HG02588 (cell line): ENCODE data around the gene KY.

Experiments used
- ATAC-seq: cut with Tn5 transposase; IDR thresholded peaks from one replicate; pipeline ENCODE4 v1.9.1; 2021; ENCODE audit warnings: mild to moderate bottlenecking, moderate library complexity; ENCODE audit not compliant: unreplicated experiment

The KY gene

DNA sequence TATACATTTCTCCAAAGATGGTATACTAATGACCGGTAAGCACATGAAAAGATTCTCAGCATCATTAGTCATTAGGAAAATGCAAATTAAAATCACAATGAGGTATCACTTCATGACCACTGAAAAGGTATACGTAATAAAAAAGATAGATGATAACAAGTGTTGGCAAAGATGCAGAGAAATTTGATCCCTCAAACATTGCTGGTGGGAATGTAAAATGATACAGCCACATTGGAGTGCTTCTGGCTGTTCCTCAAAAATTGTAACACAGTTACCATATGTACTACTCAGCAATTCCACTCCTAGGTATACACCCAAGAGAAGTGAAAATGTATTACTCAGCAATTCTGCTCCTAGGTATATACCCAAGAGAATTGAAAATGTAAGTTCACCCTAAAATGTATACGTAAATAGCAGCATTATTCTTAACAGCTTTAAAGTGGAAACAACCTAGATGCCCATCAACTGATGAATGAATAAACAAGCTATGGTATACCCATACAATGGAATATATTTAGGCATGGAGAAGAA, 25.0 kb upstream of the KY start:
- ATAC-seq, result no peak

DNA sequence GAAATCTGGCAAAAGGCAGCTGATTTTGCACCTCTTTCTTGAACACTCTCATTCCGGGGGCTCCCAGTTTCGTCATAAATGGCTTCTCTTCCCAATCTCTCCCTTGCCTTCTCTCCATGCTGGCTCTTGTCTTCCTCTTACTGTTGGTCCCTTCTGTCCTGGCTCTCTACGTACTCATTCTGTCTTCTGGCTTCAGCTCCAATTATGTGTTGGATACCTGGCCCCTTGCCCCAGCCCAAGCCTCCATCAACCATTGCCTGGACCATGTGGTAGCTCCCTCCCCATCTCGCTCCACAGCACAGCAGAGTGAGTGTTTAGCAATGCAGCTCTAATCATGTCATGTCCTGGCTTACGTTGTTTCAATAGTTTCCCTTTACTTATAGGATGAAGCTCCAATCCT, 21.7 kb upstream of the KY start:
- ATAC-seq, result no peak

DNA sequence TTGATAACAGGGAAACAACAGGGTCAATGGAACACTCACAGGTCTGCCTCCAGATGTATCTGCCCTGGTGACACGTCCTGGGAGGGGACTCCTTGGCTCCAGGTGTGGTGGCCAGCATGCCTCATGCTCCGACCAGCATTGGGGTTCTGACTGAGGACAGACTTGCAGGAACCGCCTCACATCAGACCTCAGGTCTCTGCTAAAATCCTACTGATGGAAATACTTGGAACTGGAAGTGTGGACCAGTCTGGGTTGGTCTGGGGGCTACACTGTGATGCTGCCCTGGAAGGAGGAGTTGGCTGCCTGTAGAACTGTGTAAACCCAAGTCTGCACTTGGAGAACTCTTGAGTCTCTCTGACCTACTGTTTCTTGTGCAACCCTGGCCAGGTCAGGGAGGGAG, 17.1 kb upstream of the KY start:
- no peak for ATAC-seq

DNA sequence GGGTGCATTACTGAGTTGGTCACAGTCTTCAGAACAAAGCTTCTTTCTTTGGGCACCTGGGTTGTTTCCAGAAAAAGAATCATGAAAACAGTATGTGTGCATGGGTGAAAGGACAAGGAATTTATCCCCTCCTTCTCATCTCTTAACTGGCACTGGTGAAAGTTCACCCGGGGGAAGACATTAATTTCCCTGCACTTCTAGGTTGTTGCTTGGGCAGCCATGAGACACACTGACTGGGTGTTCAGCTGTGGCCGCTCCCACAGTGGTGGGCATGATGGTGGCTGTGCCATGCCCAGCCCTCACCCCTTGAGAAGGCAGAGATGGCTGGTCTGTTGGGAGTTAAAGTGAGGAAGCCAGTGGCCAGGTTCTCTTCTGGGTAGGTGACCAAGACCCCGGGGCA, 16.6 kb upstream of the KY start:
- no peak for ATAC-seq

DNA sequence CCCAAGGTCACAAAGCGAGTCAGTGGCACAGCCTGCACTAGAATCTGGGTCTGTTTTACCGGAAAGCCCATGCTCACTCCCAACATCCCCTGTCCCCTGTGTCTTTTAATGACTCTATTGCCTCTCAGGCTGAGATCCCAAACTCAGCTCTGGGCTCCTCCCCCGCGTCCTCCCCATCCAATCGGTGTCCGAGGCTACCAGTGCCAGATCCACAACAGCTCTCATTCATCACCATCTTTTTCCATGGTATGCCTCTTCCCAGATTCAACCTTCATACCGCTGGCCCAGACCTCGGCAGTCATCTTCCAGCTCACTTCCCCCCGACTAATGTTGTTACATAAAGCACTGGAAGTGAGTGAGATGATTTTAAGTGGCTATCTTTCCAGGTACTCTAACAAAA, 16.1 kb upstream of the KY start:
- ATAC-seq, result no peak

DNA sequence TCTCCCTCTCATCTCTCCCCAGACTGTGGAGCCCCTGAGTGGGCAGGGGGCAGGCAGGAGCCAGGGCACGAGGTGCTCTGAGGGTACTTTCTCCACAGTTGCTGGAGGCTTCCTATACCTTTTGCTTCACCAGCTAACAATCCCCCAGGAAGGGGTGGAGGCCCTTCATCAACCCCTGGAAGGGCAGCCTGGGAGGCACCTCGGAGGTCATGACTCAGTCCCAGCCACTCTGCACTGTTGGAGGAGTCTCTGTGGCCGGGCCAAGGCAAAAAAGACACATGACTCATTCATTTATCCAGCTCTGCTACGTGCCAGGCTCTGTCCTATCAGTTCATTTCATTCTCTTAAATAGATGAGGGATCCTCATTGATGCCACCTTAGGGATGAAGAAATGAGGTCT, 15.6 kb upstream of the KY start:
- ATAC-seq, result no peak

DNA sequence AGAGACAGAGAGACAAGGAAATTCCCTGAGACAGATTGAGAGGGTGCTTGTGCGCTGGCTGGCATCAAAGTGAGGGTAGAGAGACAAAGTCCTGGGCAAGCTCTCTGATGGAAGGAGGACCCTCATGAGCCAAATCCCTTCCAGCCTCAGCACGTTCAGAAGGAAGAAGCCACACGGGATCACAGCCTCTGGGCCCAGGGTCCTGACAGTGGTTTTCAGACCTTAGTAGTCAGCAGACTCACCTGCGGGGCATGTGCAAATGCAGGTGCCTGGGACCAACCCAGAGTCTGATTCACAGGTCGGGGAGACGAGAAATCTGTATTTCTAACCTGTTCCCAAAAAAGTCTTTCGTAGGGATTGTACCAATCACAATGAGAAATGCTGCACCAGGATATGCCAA, 15.2 kb upstream of the KY start:
- ATAC-seq, result no peak

DNA sequence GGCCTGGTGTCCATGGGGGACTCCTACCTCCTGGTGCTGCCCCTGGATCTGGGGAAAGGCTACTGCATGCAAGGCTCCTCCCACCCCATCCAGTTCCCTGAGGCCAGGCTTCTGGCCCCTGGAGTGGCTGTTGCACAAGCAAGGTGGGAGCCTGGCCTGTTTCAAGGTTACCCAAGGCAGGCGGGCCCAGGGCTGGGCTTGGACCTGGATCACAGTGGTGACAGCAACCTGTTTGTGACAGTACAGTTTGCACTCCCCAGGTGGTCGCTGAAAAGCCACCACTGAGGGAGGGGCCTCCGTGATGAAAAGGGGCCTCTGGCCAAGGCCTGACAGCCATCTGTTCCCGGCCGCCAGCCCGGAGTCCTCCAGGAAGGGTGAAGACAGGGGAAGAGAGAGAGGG, 14.4 kb upstream of the KY start:
- no peak for ATAC-seq

DNA sequence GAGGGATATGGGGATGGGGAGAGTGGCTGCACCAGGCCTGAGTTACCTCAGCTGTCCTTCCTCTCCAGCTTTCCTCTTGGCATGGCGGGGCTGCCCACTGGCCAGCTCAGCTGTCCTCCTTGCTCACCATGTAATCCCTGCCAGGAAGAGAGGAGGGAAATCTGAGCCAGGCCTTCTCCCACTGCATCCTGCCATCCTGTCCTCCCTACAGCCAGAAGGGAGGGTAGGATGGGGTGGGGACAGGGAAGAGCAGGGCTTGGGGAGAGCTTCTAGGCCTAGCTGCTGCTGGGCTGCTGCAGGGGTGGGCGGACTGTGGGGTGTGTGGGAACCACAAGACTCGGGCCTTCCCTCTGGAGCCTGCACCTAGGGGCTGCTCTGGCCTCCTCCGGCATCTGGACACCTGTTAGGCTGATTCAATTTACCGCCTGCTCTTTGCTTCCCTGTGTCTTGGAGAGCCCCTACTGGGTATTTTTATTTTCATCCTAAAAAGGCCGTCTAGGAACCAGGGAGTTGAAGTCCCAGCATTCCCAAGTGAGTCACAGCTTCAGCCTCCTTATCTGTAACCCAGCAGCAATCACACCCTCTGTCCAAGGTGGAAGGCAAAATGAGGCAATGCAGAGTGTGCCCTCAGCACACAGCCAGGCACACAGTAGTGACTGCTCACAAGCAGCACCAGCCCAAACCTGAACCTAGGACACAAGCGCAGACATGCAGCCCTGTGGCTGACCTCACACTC, 13.1 kb upstream of the KY start:
- no peak for ATAC-seq

DNA sequence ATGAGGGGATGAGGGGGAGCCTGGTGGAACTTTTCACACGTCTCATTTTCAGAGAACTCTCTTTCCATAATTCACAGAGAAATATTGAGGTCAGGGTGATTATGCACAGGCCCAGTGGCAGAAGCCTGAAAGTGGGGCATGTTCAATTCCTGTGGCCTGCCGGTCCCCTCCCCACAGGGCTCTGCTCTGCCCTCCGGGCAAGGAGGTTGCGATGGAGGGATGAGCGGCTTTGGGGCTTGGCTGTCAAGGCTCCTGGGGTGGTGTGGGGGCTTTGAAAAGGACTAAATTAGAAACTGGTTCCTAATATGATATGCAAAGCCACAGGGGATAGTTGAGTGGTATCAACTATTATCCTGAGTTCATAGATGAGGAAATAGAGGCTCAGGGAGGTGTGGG, 9.2 kb upstream of the KY start:
- no peak for ATAC-seq

DNA sequence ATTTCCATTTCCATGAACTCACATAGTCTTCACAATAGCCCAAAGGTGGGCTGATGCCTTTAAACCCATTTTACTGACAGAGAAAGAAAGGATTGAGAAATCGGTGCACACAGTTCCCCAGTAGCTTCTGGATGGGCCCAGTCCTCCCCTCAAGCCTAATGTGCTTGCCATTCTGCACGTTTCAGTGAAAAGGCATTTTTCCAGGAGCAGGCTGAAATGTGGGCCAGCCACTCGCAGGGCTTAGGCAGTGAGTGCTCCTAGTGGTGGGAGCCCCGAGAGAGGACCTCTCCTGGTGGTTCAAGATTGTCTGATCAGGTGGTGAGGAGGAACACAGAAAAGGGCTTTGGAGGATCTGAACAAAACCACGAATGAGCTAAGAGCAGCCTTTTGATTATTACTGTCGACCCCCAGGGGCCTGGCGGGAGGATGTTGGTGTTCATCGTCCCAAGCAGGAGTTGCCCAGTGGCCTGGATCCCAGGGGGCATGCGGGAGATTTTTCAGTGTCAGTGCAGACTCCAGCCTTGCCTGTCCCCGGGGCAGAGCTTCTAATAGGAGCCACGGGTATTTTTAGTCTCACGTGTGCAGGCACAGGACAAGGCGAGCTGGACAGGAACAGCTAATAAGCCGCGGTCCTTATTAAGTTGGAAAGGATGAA, 8.7 kb upstream of the KY start:
- ATAC-seq, result no peak

DNA sequence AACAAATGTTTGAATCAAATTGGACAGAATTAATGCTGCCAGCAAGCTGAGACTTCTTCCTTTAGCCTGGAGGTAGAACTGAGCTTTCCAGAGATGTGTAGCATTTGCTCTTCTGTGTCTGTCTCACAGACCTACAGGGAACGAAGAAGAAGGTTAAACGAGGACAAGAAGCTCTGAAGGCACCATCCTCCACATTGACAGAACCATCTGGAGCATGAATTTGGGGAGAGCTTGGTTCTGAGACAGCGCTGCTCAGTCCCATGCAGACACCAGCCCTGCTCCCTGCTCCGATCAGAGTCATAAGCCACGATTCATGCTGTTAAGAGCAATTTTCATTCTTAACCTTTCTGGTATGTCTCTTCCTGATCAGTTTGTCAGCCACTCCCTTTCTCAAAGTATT, 7.7 kb upstream of the KY start:
- no peak for ATAC-seq

DNA sequence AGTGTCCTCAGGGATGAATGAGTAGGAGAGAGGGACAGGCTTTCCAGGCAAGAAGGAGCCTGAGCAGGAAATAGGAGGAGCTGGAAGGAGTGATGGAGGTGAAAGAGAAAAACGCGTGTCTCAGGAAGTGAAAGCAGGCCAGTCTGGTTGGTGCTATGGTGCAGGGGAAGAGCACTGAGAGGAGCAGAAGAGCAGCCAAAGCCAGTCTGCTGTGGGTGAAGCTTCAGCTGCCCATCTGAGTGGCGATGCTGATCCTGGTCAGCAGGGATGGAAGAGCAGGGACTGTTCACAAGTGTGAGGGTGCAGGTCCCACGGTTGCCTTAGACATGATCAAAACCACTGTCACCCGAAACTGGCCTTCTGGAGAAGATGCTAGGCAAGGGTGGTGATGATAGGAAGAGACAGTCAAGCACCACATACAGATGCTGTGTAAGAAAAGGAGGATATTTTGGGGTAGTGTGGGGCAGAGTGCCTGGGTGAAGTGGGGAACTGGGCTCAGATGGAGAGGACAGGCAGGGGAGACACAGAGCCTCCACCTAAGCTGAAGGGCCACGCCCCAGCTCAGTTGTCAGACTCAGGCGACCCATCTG, 5.5 kb upstream of the KY start:
- ATAC-seq, result no peak

DNA sequence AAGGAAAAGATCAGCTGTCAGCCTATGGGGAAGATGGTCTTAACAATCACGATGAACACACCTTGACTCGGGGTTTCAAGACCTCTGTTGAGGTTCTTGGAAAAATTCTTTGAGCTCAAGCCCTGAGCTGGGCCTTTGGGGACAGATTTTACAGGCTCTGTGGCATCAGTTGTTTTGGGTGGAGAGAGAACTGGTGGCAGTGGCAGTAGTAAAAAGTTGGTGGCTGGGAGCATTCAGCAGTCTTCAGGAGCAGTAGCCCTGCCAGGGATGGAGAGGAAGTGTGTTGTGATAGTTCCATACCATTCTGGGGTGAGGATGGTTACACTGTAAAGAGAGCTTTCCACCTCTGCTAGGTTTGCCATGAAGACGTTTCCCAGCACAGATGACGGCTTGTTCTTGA, 4.9 kb upstream of the KY start:
- no peak for ATAC-seq

DNA sequence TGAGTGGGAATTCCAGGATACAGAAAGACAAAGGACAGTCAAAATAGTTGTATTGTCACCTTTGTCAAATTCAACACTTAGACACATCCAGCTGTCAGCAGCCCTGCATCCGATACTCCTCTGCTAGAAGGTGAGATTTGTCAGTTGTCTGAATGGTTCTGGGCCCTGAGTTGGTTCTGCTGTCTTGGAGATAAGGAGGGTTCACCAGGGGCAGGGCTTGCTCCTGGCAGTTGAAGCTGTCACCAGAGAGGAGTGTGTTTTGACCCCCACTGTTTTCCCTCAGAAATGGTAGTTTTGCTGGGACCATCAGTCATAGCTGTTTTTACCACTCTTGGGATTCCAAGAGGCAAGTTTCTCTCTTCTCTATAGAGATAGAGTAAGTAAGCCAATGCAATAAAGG, 3.2 kb upstream of the KY start:
- ATAC-seq, result no peak

DNA sequence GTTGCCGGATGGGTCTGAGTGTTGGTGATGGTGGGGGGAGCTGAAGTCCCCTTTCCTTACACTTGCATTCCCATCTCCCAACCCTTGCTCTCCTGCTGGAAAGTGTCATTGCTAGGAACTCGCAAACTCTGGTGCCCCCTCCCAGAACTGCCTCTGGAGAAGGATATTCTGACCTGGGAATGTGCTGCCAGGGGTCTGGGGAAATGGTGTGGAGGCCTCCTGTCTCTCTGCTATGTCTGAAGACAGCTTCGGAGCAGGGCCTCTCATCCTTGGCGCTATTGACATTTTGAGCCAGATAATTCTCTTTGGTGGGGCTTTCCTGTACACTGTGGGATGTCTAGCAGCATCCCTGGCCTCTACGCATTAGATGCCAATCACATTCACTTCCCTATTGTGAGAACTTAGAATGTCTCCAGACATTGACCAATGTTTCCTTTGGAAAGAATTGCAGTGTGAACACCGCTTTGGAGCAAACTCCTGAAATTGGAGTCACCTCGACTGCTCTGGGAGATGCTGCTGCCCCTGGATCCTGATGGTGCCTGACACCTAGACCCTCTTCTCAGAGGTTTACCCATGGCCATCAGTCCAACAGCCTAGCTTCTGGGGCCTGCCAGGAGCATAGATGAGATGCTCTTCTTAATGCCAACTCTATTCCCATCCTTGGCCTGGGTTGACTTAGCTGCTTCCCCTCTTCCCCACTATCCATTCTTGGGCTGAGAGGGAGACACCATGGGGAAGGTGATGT, 2.2 kb upstream of the KY start:
- ATAC-seq, result no peak

DNA sequence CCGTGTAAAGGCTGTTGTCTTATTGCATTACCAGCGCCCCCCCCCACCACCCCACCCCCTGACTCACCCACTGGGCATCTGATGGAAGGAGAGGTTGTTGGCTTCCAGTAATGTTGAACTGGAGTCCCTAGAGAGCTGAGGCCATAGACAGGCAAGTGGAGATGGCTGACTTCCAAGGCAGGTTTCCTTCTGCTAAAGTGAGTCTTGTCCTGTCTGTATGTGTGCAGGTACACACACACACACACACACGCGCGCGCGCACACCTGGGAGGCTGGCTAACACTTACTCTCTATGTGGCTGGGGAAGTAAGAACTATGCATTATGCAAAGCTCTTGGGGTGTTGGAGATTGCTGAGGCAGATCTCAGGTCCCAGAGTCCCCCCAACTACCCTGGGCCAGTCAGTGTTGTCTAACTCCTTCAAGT, 1.6 kb upstream of the KY start:
- ATAC-seq, result no peak

DNA sequence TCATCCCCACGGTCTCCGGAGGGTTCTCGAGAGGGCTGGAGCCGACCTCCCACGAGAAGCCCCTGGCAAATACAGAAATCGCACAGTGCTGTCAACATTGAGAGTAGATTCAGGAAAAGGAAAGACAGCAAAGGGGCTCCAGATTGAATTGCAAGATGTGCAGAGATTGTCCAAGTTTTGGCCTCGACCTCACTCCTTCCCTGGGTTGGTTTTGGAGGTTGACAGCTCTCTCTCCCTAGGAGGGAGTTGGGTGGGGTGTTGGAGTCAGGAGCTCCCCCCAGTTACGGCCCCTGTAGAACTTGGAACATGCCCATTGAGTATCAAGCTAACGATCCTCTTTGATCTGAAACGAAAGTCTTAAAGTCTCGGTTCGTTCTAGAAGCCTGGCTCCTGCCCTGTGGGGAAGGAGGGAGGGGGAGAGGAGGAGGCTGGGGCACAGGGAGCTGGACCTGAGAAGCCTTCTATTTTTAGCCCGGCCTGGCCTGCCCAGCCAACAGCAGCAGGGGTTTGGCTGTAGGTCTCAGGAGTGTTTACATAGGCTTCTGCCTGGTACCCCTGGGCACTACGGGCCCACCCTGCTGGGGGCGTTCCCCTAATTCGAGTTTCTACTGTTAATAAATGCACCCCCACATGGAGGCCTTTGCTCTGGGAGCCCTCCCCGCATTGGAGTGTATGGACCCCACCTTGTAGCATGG, 672 bp upstream of the KY start:
- no peak for ATAC-seq

DNA sequence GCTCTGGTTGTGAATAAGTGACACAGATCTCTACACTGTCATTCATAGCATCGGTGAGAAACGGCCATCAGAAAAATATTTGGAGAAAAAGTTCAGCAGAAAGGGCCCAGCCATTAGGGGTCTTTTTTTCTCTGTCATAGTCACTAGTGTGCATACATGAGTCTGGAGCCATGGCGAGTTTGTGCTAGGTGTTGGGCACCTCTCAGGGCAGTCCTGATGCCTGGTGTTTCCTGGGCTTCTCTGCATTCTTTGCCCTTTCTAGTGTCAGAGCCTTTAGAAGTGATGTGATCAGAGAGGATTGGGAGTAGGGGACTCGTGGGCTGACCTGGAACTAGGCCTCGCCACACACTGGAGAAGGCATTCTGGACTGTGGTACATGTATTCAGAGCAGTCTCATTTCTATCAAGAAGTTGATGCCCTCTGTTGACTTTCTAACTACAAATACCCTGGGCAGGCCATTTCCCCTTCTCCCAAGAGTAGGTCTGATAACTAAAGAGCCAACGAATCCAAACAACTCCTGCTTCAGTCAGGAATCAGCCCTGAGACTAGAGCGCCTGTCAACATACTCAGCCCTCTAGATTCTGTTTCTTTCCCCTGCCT, 1.6 kb downstream of the KY start:
- ATAC-seq, result no peak

DNA sequence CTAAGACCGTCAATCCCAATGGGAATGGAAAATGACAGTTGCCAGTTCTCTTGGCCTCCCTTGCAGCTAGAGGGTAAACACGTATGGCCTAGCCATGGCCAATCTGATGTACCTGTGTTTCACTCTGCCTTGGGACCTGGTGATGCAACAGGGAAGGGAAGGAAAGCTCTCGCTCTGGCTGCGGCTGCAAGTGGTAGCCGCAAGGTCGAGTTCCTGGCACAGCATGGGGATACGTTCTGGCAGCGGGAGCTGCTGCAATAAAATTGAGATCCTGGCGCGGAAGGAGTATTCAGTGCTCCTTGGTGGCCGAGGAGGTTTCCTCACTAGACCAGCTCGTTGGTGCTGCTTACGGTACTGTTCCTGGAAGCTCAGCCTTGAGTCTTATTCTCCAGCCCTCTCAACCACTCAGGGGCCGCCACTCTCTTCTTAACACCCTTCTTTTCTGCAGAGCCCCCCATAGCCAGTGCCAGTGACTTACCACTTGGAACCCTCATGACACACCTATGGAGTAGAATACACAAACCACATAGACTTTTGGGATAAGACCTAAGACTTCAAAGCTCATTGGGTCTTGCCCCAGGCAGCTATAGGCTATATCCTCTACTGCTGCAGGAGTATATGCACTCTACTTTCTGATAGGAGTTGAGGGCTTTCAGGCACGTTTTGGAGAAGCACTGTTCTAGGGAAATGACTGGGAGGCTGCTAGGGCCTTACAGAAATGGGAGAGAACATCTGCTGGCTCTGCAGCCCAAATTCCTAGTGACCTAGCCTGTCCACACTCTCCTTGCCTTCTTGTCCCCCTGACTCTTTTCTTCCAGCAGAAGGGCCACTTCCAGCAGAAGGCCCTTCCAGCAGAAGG, 2.7 kb downstream of the KY start:
- ATAC-seq, result no peak
